SU-DHL-6 (cell line): ENCODE results near the gene ADAM19.

ENCODE experiments used
- H2AFZ ChIP-seq: fragments of 200-600 bp; sonication (generic); 2 replicates; pipeline ENCODE4 v1.6.1; 2014; ENCODE audit warnings: low read depth, mild to moderate bottlenecking, moderate library complexity, mixed read lengths, antibody characterized with exemption, low read length; ENCODE audit not compliant: severe bottlenecking
- H3F3A ChIP-seq: fragments of 200-600 bp; shearing (Covaris generic); 2 replicates; pipeline ENCODE4 v1.6.0; 2016; ENCODE audit warnings: antibody characterized with exemption, mild to moderate bottlenecking; ENCODE audit not compliant: insufficient read depth
- H3K27ac ChIP-seq: fragments of 200-600 bp; sonication (generic); 2 replicates; pipeline ENCODE4 v1.5.1; 2016; ENCODE audit warnings: low read depth, mild to moderate bottlenecking, low read length, moderate library complexity, mixed read lengths
- H3K27me3 ChIP-seq: fragments of 200-600 bp; sonication (generic), shearing (Covaris generic); 2 replicates; pipeline ENCODE4 v1.6.0; 2014; ENCODE audit warnings: mild to moderate bottlenecking, low read length
- H3K36me3 ChIP-seq: fragments of 200-600 bp; sonication (generic); 2 replicates; pipeline ENCODE4 v1.6.1; 2014; ENCODE audit warnings: mild to moderate bottlenecking, low read length, mixed read lengths
- H3K4me2 ChIP-seq: fragments of 300-600, 200-600 bp; shearing (Covaris generic), sonication (generic); 2 replicates; pipeline ENCODE4 v1.6.0; 2014; ENCODE audit warnings: low read length, low read depth, mild to moderate bottlenecking; ENCODE audit not compliant: poor library complexity, severe bottlenecking
- H3K4me3 ChIP-seq: fragments of 200-600 bp; sonication (generic); 2 replicates; pipeline ENCODE4 v1.5.1; 2014; ENCODE audit warnings: antibody characterized with exemption, low read length, mild to moderate bottlenecking, mixed read lengths; ENCODE audit not compliant: insufficient read depth, poor library complexity, severe bottlenecking
- H3K79me2 ChIP-seq: fragments of 200-600 bp; sonication (generic); 2 replicates; pipeline ENCODE4 v1.6.1; 2014; ENCODE audit warnings: mild to moderate bottlenecking, low read length, moderate library complexity; ENCODE audit not compliant: insufficient read depth
- H3K9ac ChIP-seq: fragments of 200-600 bp; sonication (generic); 2 replicates; pipeline ENCODE4 v1.7.0; 2014; ENCODE audit warnings: mild to moderate bottlenecking, low read length
- H3K9me2 ChIP-seq: fragments of 200-600 bp; sonication (generic); replicated peaks from 2 replicates; pipeline ENCODE4 v1.6.1; 2014; ENCODE audit warnings: low read length; ENCODE audit not compliant: insufficient read depth
- H3K9me3 ChIP-seq: fragments of 200-600 bp; sonication (generic); 2 replicates; pipeline ENCODE4 v1.6.1; 2014; ENCODE audit warnings: low read length, mixed read lengths; ENCODE audit not compliant: insufficient read depth
- H4K20me1 ChIP-seq: fragments of 200-600 bp; sonication (generic); 2 replicates; pipeline ENCODE4 v1.6.1; 2014; ENCODE audit warnings: low read depth, mild to moderate bottlenecking, antibody characterized with exemption, low read length, moderate library complexity, mixed read lengths
- CTCF ChIP-seq: fragments of 200-600 bp; sonication (generic); IDR thresholded peaks from one replicate; pipeline ENCODE4 v1.5.1; 2017; ENCODE audit warnings: antibody characterized with exemption, mild to moderate bottlenecking, low read length, moderate library complexity; ENCODE audit not compliant: insufficient read depth, poor library complexity, severe bottlenecking
- EZH2phosphoT487 ChIP-seq: fragments of 200-600 bp; sonication (generic), shearing (Covaris generic); conservative IDR thresholded peaks from 2 replicates; pipeline ENCODE4 v1.6.1; 2018; ENCODE audit warnings: mild to moderate bottlenecking, antibody characterized with exemption, low read length, moderate library complexity, mixed read lengths

Gene ADAM19

GRCh38 chr5:157481666-157482065 lies 93.9 kb downstream of the ADAM19 start:
- H3K9me2 ChIP-seq = no peaks in the 10 kb centered on the region
- no peak overlapping the region for H2AFZ ChIP-seq
- no peaks in the 10 kb centered on the region for H3K79me2 ChIP-seq
- peaks cover 14% of the 10 kb centered on the region for H3F3A ChIP-seq
- H3K27ac ChIP-seq = peak overlapping the region; percentile 54
- H4K20me1 ChIP-seq = no peaks in the 10 kb centered on the region
- TF ChIP-seq CTCF (no peak), EZH2phosphoT487 (no peak)
- H3K4me2 ChIP-seq = peak overlapping the region; percentile 4
- H3K4me3 ChIP-seq = no peak overlapping the region
- H3K27me3 ChIP-seq = no peaks in the 10 kb centered on the region
- no peaks in the 10 kb centered on the region for H3K9me3 ChIP-seq
- peaks cover 16% of the 10 kb centered on the region; the same call in 1 of the 2 replicates for H3K36me3 ChIP-seq
- H3K9ac ChIP-seq = no peak overlapping the region; the same call in 1 of the 2 replicates

GRCh38 chr5:157481265-157481664 lies 94.3 kb downstream of the ADAM19 start:
- H3K9ac ChIP-seq = no peak overlapping the region; the same call in 1 of the 2 replicates
- H3K4me2 ChIP-seq = peak overlapping the region; percentile 4
- H3K27me3 ChIP-seq = no peaks in the 10 kb centered on the region
- H3K9me2 ChIP-seq = no peaks in the 10 kb centered on the region
- no peak overlapping the region for H2AFZ ChIP-seq
- H3K4me3 ChIP-seq = no peak overlapping the region
- TF ChIP-seq EZH2phosphoT487 (no peak), CTCF (no peak)
- peak overlapping the region; percentile 54 for H3K27ac ChIP-seq
- peaks cover 11% of the 10 kb centered on the region for H3F3A ChIP-seq
- no peaks in the 10 kb centered on the region for H3K79me2 ChIP-seq
- H4K20me1 ChIP-seq = no peaks in the 10 kb centered on the region
- H3K36me3 ChIP-seq = peaks cover 16% of the 10 kb centered on the region; the same call in 1 of the 2 replicates
- no peaks in the 10 kb centered on the region for H3K9me3 ChIP-seq

- TF ChIP-seq CTCF = no peak
- TF ChIP-seq EZH2phosphoT487 = no peak
- Histone ChIP-seq H2AFZ (no peak overlapping the region), H3K9me3 (no peaks in the 10 kb centered on the region), H3K27ac (no peak overlapping the region), H3K4me2 (no peak overlapping the region), H3F3A (no peaks in the 10 kb centered on the region; the same call in 1 of the 2 replicates), H3K9me2 (no peaks in the 10 kb centered on the region), H4K20me1 (no peaks in the 10 kb centered on the region), H3K4me3 (no peak overlapping the region), H3K79me2 (no peaks in the 10 kb centered on the region), H3K36me3 (peaks cover 11% of the 10 kb centered on the region; the same call in 1 of the 2 replicates), H3K27me3 (no peaks in the 10 kb centered on the region), H3K9ac (no peak overlapping the region)
Observed at GRCh38 chr5:157479612-157480510, 95.7 kb downstream of the ADAM19 start.
